T-helper 1 cell treated with Interleukin-12 subunit alpha and Interleukin-12 subunit beta and Interleukin-4 antibody, amounts not matched to agents 30 μg/mL and 1 μg/mL, for 36 hours (primary cell): Measurements from ENCODE around the gene NPTX2.

ENCODE experiments used
- H3K27ac Mint-ChIP-seq: one replicate; pipeline ENCODE4 v1.8.0; 2021; ENCODE audit warnings: mild to moderate bottlenecking, mixed read lengths
- H3K27me3 Mint-ChIP-seq: one replicate; pipeline ENCODE4 v1.8.0; 2021; ENCODE audit warnings: low read depth, mixed read lengths
- H3K36me3 Mint-ChIP-seq: one replicate; pipeline ENCODE4 v1.8.0; 2021; ENCODE audit warnings: low read depth, mixed read lengths
- H3K4me1 Mint-ChIP-seq: one replicate; pipeline ENCODE4 v1.8.0; 2021; ENCODE audit warnings: low read depth, mixed read lengths
- H3K4me3 Mint-ChIP-seq: one replicate; pipeline ENCODE4 v1.8.0; 2021; ENCODE audit warnings: mild to moderate bottlenecking, moderate library complexity, mixed read lengths
- H3K9me3 Mint-ChIP-seq: one replicate; pipeline ENCODE4 v1.8.0; 2021; ENCODE audit warnings: mixed read lengths

Gene NPTX2

GRCh38 chr7:98627413-98627790 lies 10.3 kb downstream of the NPTX2 start:
- Mint-ChIP-seq H3K4me3 (no peak overlapping the region), H3K9me3 (no peaks in the 10 kb centered on the region), H3K4me1 (no peaks in the 10 kb centered on the region), H3K27me3 (no peaks in the 10 kb centered on the region), H3K27ac (no peak overlapping the region), H3K36me3 (no peaks in the 10 kb centered on the region)

DNA sequence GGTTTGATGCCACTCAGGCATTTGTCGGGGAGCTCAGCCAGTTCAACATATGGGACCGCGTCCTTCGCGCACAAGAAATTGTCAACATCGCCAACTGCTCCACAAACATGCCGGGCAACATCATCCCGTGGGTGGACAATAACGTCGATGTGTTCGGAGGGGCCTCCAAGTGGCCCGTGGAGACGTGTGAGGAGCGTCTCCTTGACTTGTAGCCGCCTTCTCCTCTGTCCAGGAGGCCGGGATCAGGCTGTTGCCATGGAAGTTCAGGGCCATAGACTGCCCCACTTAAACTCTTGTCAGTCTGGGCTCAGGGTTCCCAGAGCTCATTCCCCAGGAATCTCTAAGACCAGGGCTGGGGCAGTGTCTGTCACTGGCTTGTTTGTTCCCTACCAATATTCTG lies 11.3 kb downstream of the NPTX2 start:
- Mint-ChIP-seq H3K27me3 (no peaks in the 10 kb centered on the region), H3K36me3 (no peaks in the 10 kb centered on the region), H3K4me3 (no peak overlapping the region), H3K9me3 (no peaks in the 10 kb centered on the region), H3K4me1 (no peaks in the 10 kb centered on the region), H3K27ac (no peak overlapping the region)

GRCh38 chr7:98629001-98629431 lies 11.9 kb downstream of the NPTX2 start:
- Mint-ChIP-seq H3K4me1 (no peaks in the 10 kb centered on the region), H3K36me3 (no peaks in the 10 kb centered on the region), H3K9me3 (no peaks in the 10 kb centered on the region), H3K27ac (no peak overlapping the region), H3K4me3 (no peak overlapping the region), H3K27me3 (no peaks in the 10 kb centered on the region)

DNA sequence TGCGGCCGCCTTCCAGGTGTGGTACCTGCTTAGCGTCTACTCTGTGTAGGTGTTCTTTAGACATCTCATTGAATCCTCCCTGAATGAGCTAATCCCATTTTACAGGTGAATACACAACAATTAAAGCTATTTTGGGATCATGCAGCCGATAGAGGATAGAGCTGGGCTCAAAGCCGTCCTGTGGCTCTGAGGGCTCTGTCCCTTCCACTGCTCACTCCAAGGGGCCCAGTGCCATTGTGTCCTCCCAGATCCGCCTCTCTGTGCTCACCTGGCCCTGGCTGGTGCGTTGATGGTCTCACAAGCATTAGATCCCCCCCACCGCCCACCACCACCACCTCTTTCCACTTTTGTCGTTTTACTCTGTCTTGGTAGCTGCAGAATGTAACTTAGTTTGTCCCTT lies 13.1 kb downstream of the NPTX2 start:
- H3K27me3 Mint-ChIP-seq = no peaks in the 10 kb centered on the region
- H3K36me3 Mint-ChIP-seq = no peaks in the 10 kb centered on the region

GRCh38 chr7:98630770-98631169 lies 13.7 kb downstream of the NPTX2 start:
- H3K4me1 Mint-ChIP-seq = no peaks in the 10 kb centered on the region
- no peaks in the 10 kb centered on the region for H3K27me3 Mint-ChIP-seq
- H3K27ac Mint-ChIP-seq = no peak overlapping the region
- no peaks in the 10 kb centered on the region for H3K36me3 Mint-ChIP-seq
- no peaks in the 10 kb centered on the region for H3K9me3 Mint-ChIP-seq
- H3K4me3 Mint-ChIP-seq = no peak overlapping the region

More for the DNA sequence above, 13.1 kb downstream of the NPTX2 start:
- Mint-ChIP-seq H3K27ac (no peak overlapping the region), H3K4me1 (no peaks in the 10 kb centered on the region), H3K9me3 (no peaks in the 10 kb centered on the region), H3K4me3 (no peak overlapping the region)

- H3K27ac Mint-ChIP-seq = no peak overlapping the region
- no peaks in the 10 kb centered on the region for H3K36me3 Mint-ChIP-seq
- no peak overlapping the region for H3K4me3 Mint-ChIP-seq
- H3K9me3 Mint-ChIP-seq = peaks cover 12% of the 10 kb centered on the region
- no peaks in the 10 kb centered on the region for H3K4me1 Mint-ChIP-seq
- H3K27me3 Mint-ChIP-seq = no peaks in the 10 kb centered on the region
Measured at GRCh38 chr7:98638853-98639252, 21.8 kb downstream of the NPTX2 start.

DNA sequence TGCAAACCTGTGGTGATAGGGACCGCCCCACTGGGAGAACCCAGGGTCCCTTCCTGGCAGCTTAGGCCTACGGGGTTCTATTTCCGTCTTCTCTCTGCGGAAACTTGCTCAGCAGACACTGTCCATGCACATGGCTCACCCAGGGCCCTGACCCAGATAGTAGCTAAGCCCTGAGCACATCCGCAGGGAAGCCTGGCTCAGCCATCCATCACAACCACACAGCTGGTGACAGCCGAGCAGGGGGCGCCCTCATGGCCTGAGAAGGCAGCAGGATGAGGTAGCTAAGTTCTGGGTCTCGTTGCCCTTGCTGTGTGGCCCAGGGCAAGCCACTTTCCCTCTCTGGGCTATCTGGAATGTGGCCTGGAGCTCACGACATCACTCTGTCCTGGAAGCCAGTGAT lies 23.3 kb downstream of the NPTX2 start:
- Mint-ChIP-seq H3K36me3 (no peaks in the 10 kb centered on the region), H3K9me3 (peaks cover 12% of the 10 kb centered on the region), H3K27me3 (no peaks in the 10 kb centered on the region), H3K4me1 (no peaks in the 10 kb centered on the region), H3K4me3 (no peak overlapping the region), H3K27ac (no peak overlapping the region)

GRCh38 chr7:98641646-98642500 lies 24.8 kb downstream of the NPTX2 start:
- Mint-ChIP-seq H3K9me3 (peaks cover 12% of the 10 kb centered on the region), H3K4me3 (no peak overlapping the region), H3K27me3 (no peaks in the 10 kb centered on the region), H3K4me1 (no peaks in the 10 kb centered on the region), H3K27ac (no peak overlapping the region), H3K36me3 (no peaks in the 10 kb centered on the region)

- Mint-ChIP-seq H3K4me3 (no peak overlapping the region), H3K27ac (no peak overlapping the region), H3K36me3 (no peaks in the 10 kb centered on the region)
Measured at GRCh38 chr7:98643236-98643985, 26.3 kb downstream of the NPTX2 start.

DNA sequence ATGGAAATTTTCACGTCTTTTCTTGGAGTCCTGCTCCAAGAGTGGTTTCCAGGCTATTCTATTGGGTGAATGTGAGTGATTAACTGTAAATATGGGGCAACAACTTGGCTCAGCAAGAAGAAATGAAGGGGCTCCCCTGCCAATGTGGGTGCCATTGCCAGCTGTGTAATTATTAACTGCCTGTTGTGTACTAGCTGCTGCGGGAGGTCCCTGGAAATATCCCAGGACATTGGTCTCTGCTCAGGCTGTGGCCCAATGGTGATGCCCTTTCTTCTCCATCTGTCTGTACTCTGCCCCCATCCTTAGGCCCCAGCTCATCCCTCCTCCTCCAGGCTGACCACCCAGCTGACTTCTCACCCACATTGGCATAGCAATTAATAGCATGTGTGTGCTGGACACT lies 29.4 kb downstream of the NPTX2 start:
- Mint-ChIP-seq H3K27me3 (no peaks in the 10 kb centered on the region), H3K4me3 (no peak overlapping the region), H3K36me3 (no peaks in the 10 kb centered on the region), H3K27ac (no peak overlapping the region), H3K4me1 (no peaks in the 10 kb centered on the region), H3K9me3 (peaks cover 4% of the 10 kb centered on the region)

More at GRCh38 chr7:98643236-98643985, 26.3 kb downstream of the NPTX2 start:
- Mint-ChIP-seq H3K27me3 (no peaks in the 10 kb centered on the region), H3K9me3 (peaks cover 6% of the 10 kb centered on the region), H3K4me1 (no peaks in the 10 kb centered on the region)

DNA sequence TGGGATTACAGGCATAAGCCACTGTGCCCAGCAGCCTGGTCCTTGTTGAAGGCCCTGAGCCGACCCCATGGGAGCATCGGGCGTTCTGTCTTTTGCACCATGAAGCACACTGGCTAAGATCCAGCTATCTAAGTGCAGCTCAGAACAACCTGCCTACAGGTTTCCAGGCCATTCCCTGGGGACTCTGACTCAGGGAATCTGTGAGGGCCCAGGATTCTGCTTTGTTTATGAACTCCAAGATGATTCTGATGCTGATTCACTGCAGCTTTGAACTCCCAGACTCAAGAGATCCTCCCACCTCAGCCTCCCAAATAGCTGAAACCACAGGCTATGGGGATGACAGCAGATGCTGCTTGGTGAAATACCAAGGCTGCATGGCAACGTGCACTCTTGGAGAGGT lies 30.2 kb downstream of the NPTX2 start:
- Mint-ChIP-seq H3K9me3 (peaks cover 4% of the 10 kb centered on the region), H3K36me3 (no peaks in the 10 kb centered on the region), H3K27ac (no peak overlapping the region), H3K27me3 (no peaks in the 10 kb centered on the region), H3K4me3 (no peak overlapping the region), H3K4me1 (no peaks in the 10 kb centered on the region)

GRCh38 chr7:98651760-98652159 lies 34.7 kb downstream of the NPTX2 start:
- no peaks in the 10 kb centered on the region for H3K4me1 Mint-ChIP-seq
- no peak overlapping the region for H3K4me3 Mint-ChIP-seq
- peaks cover 4% of the 10 kb centered on the region for H3K9me3 Mint-ChIP-seq
- H3K27me3 Mint-ChIP-seq = no peaks in the 10 kb centered on the region
- H3K27ac Mint-ChIP-seq = no peak overlapping the region
- H3K36me3 Mint-ChIP-seq = no peaks in the 10 kb centered on the region

GRCh38 chr7:98653601-98654310 lies 36.7 kb downstream of the NPTX2 start:
- Mint-ChIP-seq H3K4me3 (no peak overlapping the region), H3K9me3 (peaks cover 4% of the 10 kb centered on the region), H3K36me3 (no peaks in the 10 kb centered on the region), H3K27ac (no peak overlapping the region), H3K27me3 (no peaks in the 10 kb centered on the region), H3K4me1 (no peaks in the 10 kb centered on the region)

DNA sequence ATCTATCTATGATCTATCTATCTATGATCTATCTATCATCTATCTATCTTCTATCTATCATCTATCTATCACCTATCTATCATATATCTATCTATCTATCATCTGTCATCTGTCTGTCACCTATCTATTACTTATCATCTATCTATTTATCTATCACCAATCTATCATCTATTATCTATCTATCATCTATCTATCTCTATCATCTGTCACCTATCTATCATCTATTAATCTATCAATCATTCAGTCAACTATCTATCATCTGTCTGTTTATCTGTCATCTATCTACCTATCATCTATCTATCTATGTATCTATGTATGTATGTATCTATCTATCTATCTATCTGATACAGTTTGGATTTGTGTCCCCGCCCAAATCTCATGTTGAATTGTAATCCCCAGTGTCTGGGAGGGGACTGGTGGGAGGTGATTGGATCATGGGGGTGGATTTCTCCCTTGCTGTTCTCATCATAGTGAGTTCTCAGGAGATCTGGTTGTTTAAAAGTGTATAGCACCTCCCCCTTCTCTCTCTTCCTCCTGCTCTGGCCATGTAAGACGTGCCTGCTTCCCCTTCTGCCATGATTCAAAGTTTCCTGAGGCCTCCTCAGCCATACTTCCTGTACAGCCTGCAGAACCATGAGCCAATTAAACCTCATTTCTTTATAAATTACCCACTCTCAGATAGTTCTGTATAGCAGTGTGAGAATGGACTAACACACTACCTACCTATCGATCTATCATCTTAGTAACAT lies 37.6 kb downstream of the NPTX2 start:
- Mint-ChIP-seq H3K9me3 (peaks cover 4% of the 10 kb centered on the region), H3K36me3 (no peaks in the 10 kb centered on the region), H3K27me3 (no peaks in the 10 kb centered on the region)

More for the DNA sequence above, 37.6 kb downstream of the NPTX2 start:
- Mint-ChIP-seq H3K27ac (no peak overlapping the region), H3K4me3 (no peak overlapping the region), H3K4me1 (no peaks in the 10 kb centered on the region)
